Activated CD8-positive, alpha-beta T cell treated with anti-CD3 and anti-CD28 coated beads for 36 hours (primary cell): ENCODE results near the gene INPP5D. TPM values are rescaled to one million over a fixed set of nuclear protein-coding genes. Genes with fewer than 3 reads are reported as not detected.

ENCODE experiments used
- ATAC-seq: fragments of 200-7000 bp; cut with Tn5 transposase; one replicate; pipeline ENCODE4 v1.10.0; 2021; ENCODE audit warnings: mild to moderate bottlenecking, moderate library complexity
- CTCF ChIA-PET: fragments of 350-600 bp; sonication (Branson Sonifier 250); formaldehyde crosslinking; loops from one replicate; lab custom pipeline; 2021; ENCODE audit warnings: antibody characterized with exemption; lab: Charles Lee
- POLR2A ChIA-PET: fragments of 350-600 bp; sonication (Branson Sonifier 250); formaldehyde crosslinking; loops from one replicate; lab custom pipeline; 2021; ENCODE audit warnings: antibody characterized with exemption; lab: Charles Lee
- DNase-seq: peaks from one replicate; pipeline ENCODE4 v3.0.0-alpha.2; 2020
- H3K27ac Mint-ChIP-seq: one replicate; pipeline ENCODE4 v1.8.0; 2021; ENCODE audit warnings: mild to moderate bottlenecking, mixed read lengths
- H3K27me3 Mint-ChIP-seq: one replicate; pipeline ENCODE4 v1.8.0; 2021; ENCODE audit warnings: mixed read lengths
- H3K36me3 Mint-ChIP-seq: one replicate; pipeline ENCODE4 v1.8.0; 2021; ENCODE audit warnings: low read depth, mixed read lengths
- H3K4me1 Mint-ChIP-seq: one replicate; pipeline ENCODE4 v1.8.0; 2021; ENCODE audit warnings: low read depth, mixed read lengths
- H3K4me3 Mint-ChIP-seq: one replicate; pipeline ENCODE4 v1.8.0; 2021; ENCODE audit warnings: mild to moderate bottlenecking, moderate library complexity, mixed read lengths
- H3K9me3 Mint-ChIP-seq: one replicate; pipeline ENCODE4 v1.8.0; 2021; ENCODE audit warnings: mixed read lengths
- CTCF ChIP-seq: fragments of 200-600 bp; IDR thresholded peaks from one replicate; pipeline ENCODE4 v1.8.0; 2022; ENCODE audit warnings: antibody characterized with exemption, mild to moderate bottlenecking
- intact Hi-C: fragments of 100-400 bp; cut with micrococcal nuclease; formaldehyde crosslinking; loops from one replicate; pipeline ENCODE4 v1.10.0; 2022
- total RNA-seq, 2 experiments: library from RNA; stranded (reverse); gene quantifications; one replicate each; pipeline ENCODE4 v1.2.3, GENCODE V29; 2021

INPP5D gene
- total RNA-seq, 2 experiments from 2014 or later: 38.6 to 40.2 TPM

- Mint-ChIP-seq H3K4me3 (no peak overlapping the region), H3K27ac (peak overlapping the region; percentile 42)
- POLR2A ChIA-PET: interaction anchor here (0.9 kb wide), 1 partner anchor 12 kb away, joined by 3 read pairs; no protein-coding TSS in a partner anchor
Measured at GRCh38 chr2:233117811-233118647, 57.9 kb downstream of the INPP5D start.

DNA sequence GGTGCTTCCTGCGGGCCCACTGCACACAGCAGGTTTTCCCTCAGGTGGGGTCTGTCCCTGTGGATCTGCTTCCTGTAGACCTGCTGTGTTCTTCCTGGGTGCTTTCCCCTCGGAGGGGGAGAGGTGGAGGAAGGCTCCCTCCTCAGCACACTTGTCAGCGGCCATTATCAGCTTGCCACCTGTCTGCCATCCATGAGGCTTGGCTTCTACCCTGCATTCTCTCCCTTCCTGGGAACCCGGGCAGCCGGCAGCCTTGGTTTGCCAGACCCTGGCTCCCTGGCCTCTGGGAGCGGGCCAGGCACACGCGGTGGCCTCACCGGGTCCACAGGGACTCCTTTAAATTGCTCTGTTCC is 58.5 kb downstream of the INPP5D start:
- H3K36me3 Mint-ChIP-seq: peaks cover 31% of the 10 kb centered on the region
- ChIA-PET CTCF (interaction anchor here (1.2 kb wide), 1 partner anchor 64 kb away, joined by 4 read pairs; no protein-coding TSS in a partner anchor), POLR2A (interaction anchor here (0.9 kb wide), 1 partner anchor 12 kb away, joined by 3 read pairs; no protein-coding TSS in a partner anchor)
- ATAC-seq (no peak), DNase-seq (no peak)
- no peak for TF ChIP-seq CTCF
- no peak overlapping the region for H3K27ac Mint-ChIP-seq
- no peaks in the 10 kb centered on the region for H3K27me3 Mint-ChIP-seq
- H3K4me1 Mint-ChIP-seq: peaks cover 54% of the 10 kb centered on the region
- intact Hi-C loops: no loop called here
- no peak overlapping the region for H3K4me3 Mint-ChIP-seq
- H3K9me3 Mint-ChIP-seq: peaks cover 2% of the 10 kb centered on the region

More at GRCh38 chr2:233117811-233118647, 57.9 kb downstream of the INPP5D start:
- Mint-ChIP-seq H3K9me3 (peaks cover 2% of the 10 kb centered on the region), H3K4me1 (peaks cover 60% of the 10 kb centered on the region), H3K36me3 (peaks cover 27% of the 10 kb centered on the region), H3K27me3 (no peaks in the 10 kb centered on the region)
- TF ChIP-seq CTCF: no peak
- CTCF ChIA-PET: interaction anchor here (1.2 kb wide), 1 partner anchor 64 kb away, joined by 4 read pairs; no protein-coding TSS in a partner anchor
- intact Hi-C loops: no loop called here
- ATAC-seq: no peak
- DNase-seq: no peak

DNA sequence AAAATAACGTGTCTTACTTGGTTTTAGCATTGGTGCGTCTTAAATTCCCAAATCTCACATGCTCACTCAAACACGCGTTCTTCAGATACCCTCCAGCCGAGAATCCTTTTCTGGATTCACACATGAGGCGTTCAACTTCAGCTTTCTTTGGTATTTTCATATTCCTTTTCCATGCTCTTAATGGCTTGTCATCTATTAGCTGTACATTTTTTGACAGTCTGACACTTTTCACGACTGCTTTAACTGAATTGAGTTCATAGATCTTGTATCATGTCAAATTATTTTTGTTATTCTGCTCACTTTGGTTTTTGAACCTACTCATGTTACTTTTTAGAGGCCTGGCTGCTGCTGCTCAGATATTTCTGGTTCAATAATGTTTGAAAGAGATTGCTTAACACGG is 59.0 kb downstream of the INPP5D start:
- Mint-ChIP-seq H3K27ac (no peak overlapping the region), H3K27me3 (no peaks in the 10 kb centered on the region), H3K4me1 (peaks cover 51% of the 10 kb centered on the region), H3K4me3 (no peak overlapping the region), H3K9me3 (peaks cover 2% of the 10 kb centered on the region), H3K36me3 (peaks cover 33% of the 10 kb centered on the region)
- intact Hi-C loops: no loop called here
- CTCF ChIA-PET: interaction anchor here (1.2 kb wide), 1 partner anchor 65 kb away, joined by 4 read pairs; no protein-coding TSS in a partner anchor
- POLR2A ChIA-PET: interaction anchor here (0.9 kb wide), 1 partner anchor 11 kb away, joined by 3 read pairs; no protein-coding TSS in a partner anchor
- DNase-seq: no peak
- no peak for TF ChIP-seq CTCF
- ATAC-seq: no peak

DNA sequence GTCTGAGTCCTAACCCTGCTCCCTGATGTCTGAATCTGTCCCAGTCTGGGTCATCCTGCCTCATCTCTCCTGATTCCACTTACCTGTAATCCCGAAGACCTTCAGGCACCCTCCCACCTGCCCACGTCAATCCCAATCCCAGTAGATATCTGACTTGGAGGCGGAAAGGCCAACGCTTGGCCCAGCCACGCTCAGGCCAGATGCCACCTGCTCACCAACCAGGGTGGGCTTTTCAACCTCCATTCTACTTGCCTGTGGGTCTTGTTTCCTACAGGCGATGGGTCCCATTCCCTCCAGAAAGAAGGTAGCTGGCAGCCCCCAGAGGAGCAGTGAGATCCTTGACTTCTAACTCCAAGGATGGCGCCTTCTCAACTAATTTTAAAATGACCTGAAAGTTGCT is 59.7 kb downstream of the INPP5D start:
- intact Hi-C loops: no loop called here
- Mint-ChIP-seq H3K27ac (no peak overlapping the region), H3K4me1 (peaks cover 44% of the 10 kb centered on the region), H3K9me3 (peaks cover 2% of the 10 kb centered on the region), H3K27me3 (no peaks in the 10 kb centered on the region), H3K4me3 (no peak overlapping the region), H3K36me3 (peaks cover 33% of the 10 kb centered on the region)
- DNase-seq: no peak
- ChIA-PET CTCF (no interaction called here), POLR2A (no interaction called here)
- no peak for TF ChIP-seq CTCF
- no peak for ATAC-seq

- Mint-ChIP-seq H3K27ac (no peak overlapping the region), H3K36me3 (peaks cover 35% of the 10 kb centered on the region), H3K27me3 (no peaks in the 10 kb centered on the region), H3K9me3 (peaks cover 2% of the 10 kb centered on the region), H3K4me3 (no peak overlapping the region), H3K4me1 (peaks cover 39% of the 10 kb centered on the region)
- POLR2A ChIA-PET: no interaction called here
- ATAC-seq: no peak
- no peak for DNase-seq
- no peak for TF ChIP-seq CTCF
- intact Hi-C loops: no loop called here
- CTCF ChIA-PET: no interaction called here
Measured at GRCh38 chr2:233120459-233120858, 60.3 kb downstream of the INPP5D start.
